Neural progenitor cell (in vitro differentiated cells): ENCODE measurements around the gene SUPT3H. TPM values are rescaled to one million over a fixed set of nuclear protein-coding genes. Genes with fewer than 3 reads are reported as not detected.

ENCODE experiments used
- DNase-seq: peaks from one replicate; pipeline ENCODE4 v3.0.0-alpha.2; 2016; ENCODE audit warnings: low spot score
- H2AFZ ChIP-seq: fragments of 200-600 bp; sonication (generic); replicated peaks from 2 replicates; pipeline ENCODE4 v1.6.1; 2016; ENCODE audit warnings: antibody characterized with exemption
- H3F3A ChIP-seq: fragments of 200-600 bp; sonication (generic); 2 replicates; pipeline ENCODE4 v1.6.1; 2016; ENCODE audit warnings: antibody characterized with exemption, low read depth
- H3K27ac ChIP-seq: fragments of 200-600 bp; sonication (generic); 2 replicates; pipeline ENCODE4 v1.5.1; 2016; ENCODE audit warnings: mild to moderate bottlenecking
- H3K27me3 ChIP-seq: fragments of 200-600 bp; sonication (generic); 2 replicates; pipeline ENCODE4 v1.6.1; 2016; ENCODE audit warnings: mild to moderate bottlenecking, moderate library complexity
- H3K36me3 ChIP-seq: fragments of 200-600 bp; sonication (generic); 2 replicates; pipeline ENCODE4 v1.5.1; 2016
- H3K4me1 ChIP-seq: fragments of 200-600 bp; sonication (generic); 2 replicates; pipeline ENCODE4 v1.6.1; 2016; ENCODE audit warnings: mixed run types
- H3K4me2 ChIP-seq: fragments of 200-600 bp; sonication (generic); 2 replicates; pipeline ENCODE4 v1.6.1; 2016
- H3K4me3 ChIP-seq: fragments of 200-600 bp; sonication (generic); 2 replicates; pipeline ENCODE4 v1.5.1; 2016
- H3K79me2 ChIP-seq: fragments of 200-600 bp; sonication (generic); 2 replicates; pipeline ENCODE4 v1.6.1; 2016; ENCODE audit warnings: low read depth
- H3K9ac ChIP-seq: fragments of 200-600 bp; sonication (generic); 2 replicates; pipeline ENCODE4 v1.6.1; 2016
- H3K9me3 ChIP-seq: fragments of 200-600 bp; sonication (generic); 2 replicates; pipeline ENCODE4 v1.5.1; 2016; ENCODE audit warnings: low read depth
- H4K20me1 ChIP-seq: fragments of 200-600 bp; sonication (generic); 2 replicates; pipeline ENCODE4 v1.6.1; 2016; ENCODE audit warnings: low read depth
- H3K27ac Mint-ChIP-seq: 3 replicates; pipeline ENCODE4 v1.8.0; 2021; ENCODE audit warnings: mixed read lengths
- H3K27me3 Mint-ChIP-seq: 2 replicates; pipeline ENCODE4 v1.8.0; 2022; ENCODE audit warnings: low read depth, mild to moderate bottlenecking, inconsistent platforms, moderate library complexity, mixed read lengths; ENCODE audit not compliant: insufficient read depth
- H3K36me3 Mint-ChIP-seq: 3 replicates; pipeline ENCODE4 v1.8.0; 2021; ENCODE audit warnings: mixed read lengths
- H3K4me1 Mint-ChIP-seq: 3 replicates; pipeline ENCODE4 v1.8.0; 2021; ENCODE audit warnings: mixed read lengths
- H3K4me3 Mint-ChIP-seq: 3 replicates; pipeline ENCODE4 v1.8.0; 2021; ENCODE audit warnings: mild to moderate bottlenecking, moderate library complexity, mixed read lengths
- H3K9me3 Mint-ChIP-seq: 3 replicates; pipeline ENCODE4 v1.8.0; 2020; ENCODE audit warnings: mixed read lengths
- CTCF ChIP-seq: fragments of 200-600 bp; sonication (generic); IDR thresholded peaks from 2 replicates; pipeline ENCODE4 v1.5.1; 2017; ENCODE audit warnings: antibody characterized with exemption, mild to moderate bottlenecking
- EZH2 ChIP-seq: fragments of 200-600 bp; sonication (generic); IDR thresholded peaks from 2 replicates; pipeline ENCODE4 v1.6.1; 2017; ENCODE audit warnings: antibody characterized with exemption, mild to moderate bottlenecking, moderate library complexity
- EZH2phosphoT487 ChIP-seq: fragments of 200-600 bp; sonication (generic); IDR thresholded peaks from 2 replicates; pipeline ENCODE4 v1.6.1; 2017; ENCODE audit warnings: antibody characterized with exemption
- total RNA-seq: library from RNA; depleted of rRNA; stranded (reverse); fragments of >200 nt; gene quantifications from 2 replicates; pipeline ENCODE4 v1.2.3, GENCODE V29; 2015; ENCODE audit warnings: low replicate concordance

The SUPT3H gene
- total RNA-seq, 1 donor from 2014 or later = 16.3 TPM

- Histone ChIP-seq H3K4me1 (peaks cover 8% of the 10 kb centered on the region), H3K27ac (no peak overlapping the region), H3K4me3 (no peak overlapping the region), H3K9me3 (no peaks in the 10 kb centered on the region), H2AFZ (no peak overlapping the region), H3K9ac (no peak overlapping the region), H4K20me1 (no peaks in the 10 kb centered on the region), H3F3A (no peaks in the 10 kb centered on the region), H3K79me2 (no peaks in the 10 kb centered on the region), H3K4me2 (no peak overlapping the region), H3K36me3 (no peaks in the 10 kb centered on the region), H3K27me3 (no peaks in the 10 kb centered on the region)
- TF ChIP-seq EZH2 = no peak
- TF ChIP-seq CTCF = no peak
- TF ChIP-seq EZH2phosphoT487 = no peak
- Mint-ChIP-seq H3K4me3 (no peak overlapping the region), H3K4me1 (no peaks in the 10 kb centered on the region), H3K27me3 (no peaks in the 10 kb centered on the region), H3K36me3 (no peaks in the 10 kb centered on the region), H3K27ac (no peak overlapping the region), H3K9me3 (no peaks in the 10 kb centered on the region)
- DNase-seq = peak; percentile 43
Observed at GRCh38 chr6:44831002-44831610, 546.6 kb downstream of the SUPT3H start.

GRCh38 chr6:44829836-44830235 is 547.9 kb downstream of the SUPT3H start:
- no peaks in the 10 kb centered on the region for H3K4me1 Mint-ChIP-seq

GRCh38 chr6:44828780-44829179 is 549.0 kb downstream of the SUPT3H start:
- DNase-seq = no peak
- no peak overlapping the region for H3K4me2 ChIP-seq
- H3K9ac ChIP-seq = no peak overlapping the region
- H3K27me3 Mint-ChIP-seq = no peaks in the 10 kb centered on the region
- H3K4me3 ChIP-seq = no peak overlapping the region
- no peaks in the 10 kb centered on the region for H3K9me3 Mint-ChIP-seq
- no peaks in the 10 kb centered on the region for H4K20me1 ChIP-seq
- no peak overlapping the region for H3K4me3 Mint-ChIP-seq
- H3K36me3 ChIP-seq = no peaks in the 10 kb centered on the region
- H3K79me2 ChIP-seq = no peaks in the 10 kb centered on the region
- H2AFZ ChIP-seq = no peak overlapping the region
- no peaks in the 10 kb centered on the region for H3K36me3 Mint-ChIP-seq
- no peak overlapping the region for H3K27ac ChIP-seq
- H3F3A ChIP-seq = no peaks in the 10 kb centered on the region
- H3K4me1 Mint-ChIP-seq = no peaks in the 10 kb centered on the region
- H3K27ac Mint-ChIP-seq = no peak overlapping the region
- no peaks in the 10 kb centered on the region for H3K4me1 ChIP-seq
- no peak for TF ChIP-seq EZH2
- TF ChIP-seq CTCF = no peak
- TF ChIP-seq EZH2phosphoT487 = no peak
- no peaks in the 10 kb centered on the region for H3K27me3 ChIP-seq
- H3K9me3 ChIP-seq = no peaks in the 10 kb centered on the region

More at GRCh38 chr6:44829836-44830235, 547.9 kb downstream of the SUPT3H start:
- Histone ChIP-seq H3K36me3 (no peaks in the 10 kb centered on the region), H3K4me2 (no peak overlapping the region), H3K27ac (no peak overlapping the region), H3K9me3 (no peaks in the 10 kb centered on the region), H3K4me3 (no peak overlapping the region), H2AFZ (no peak overlapping the region), H3F3A (no peaks in the 10 kb centered on the region), H3K4me1 (peaks cover 8% of the 10 kb centered on the region), H4K20me1 (no peaks in the 10 kb centered on the region), H3K27me3 (no peaks in the 10 kb centered on the region), H3K9ac (no peak overlapping the region), H3K79me2 (no peaks in the 10 kb centered on the region)
- no peak for TF ChIP-seq EZH2phosphoT487
- TF ChIP-seq EZH2 = no peak
- no peak overlapping the region for H3K27ac Mint-ChIP-seq
- H3K27me3 Mint-ChIP-seq = no peaks in the 10 kb centered on the region
- H3K36me3 Mint-ChIP-seq = no peaks in the 10 kb centered on the region
- DNase-seq = no peak
- H3K4me3 Mint-ChIP-seq = no peak overlapping the region
- no peaks in the 10 kb centered on the region for H3K9me3 Mint-ChIP-seq

DNA sequence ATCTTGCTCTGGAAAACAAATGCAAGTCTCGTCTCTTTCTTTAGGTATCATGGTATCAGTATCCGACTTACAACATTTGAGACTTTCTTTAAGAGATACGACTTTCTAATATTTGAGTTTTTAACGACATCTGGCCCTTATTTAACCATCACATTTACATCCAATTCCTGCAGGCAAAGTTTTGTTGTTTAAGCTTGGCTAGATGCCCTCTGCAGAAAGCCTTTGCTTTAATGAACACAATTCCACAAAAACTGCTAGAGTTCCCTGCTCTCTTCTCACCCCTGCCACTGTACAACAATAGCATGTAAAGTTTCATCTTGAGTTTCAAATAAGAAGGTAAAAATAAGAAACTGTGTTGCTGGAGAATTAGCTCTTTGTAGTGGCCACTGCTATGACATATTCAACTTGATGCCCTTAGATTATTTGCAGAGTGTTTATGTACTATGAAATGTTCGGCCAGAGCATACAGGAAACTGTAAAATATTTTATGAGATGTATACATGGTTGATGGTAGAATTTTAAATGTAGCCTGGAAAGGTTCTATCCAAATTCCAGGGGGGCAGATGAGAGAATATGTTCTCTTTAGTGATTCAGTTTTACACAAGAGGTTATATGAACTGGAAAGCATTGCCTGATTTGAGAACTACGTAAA is 551.6 kb downstream of the SUPT3H start:
- Histone ChIP-seq H3K9me3 (no peaks in the 10 kb centered on the region), H3K4me1 (no peaks in the 10 kb centered on the region), H3K36me3 (no peaks in the 10 kb centered on the region), H3K27me3 (no peaks in the 10 kb centered on the region), H3F3A (no peaks in the 10 kb centered on the region), H4K20me1 (no peaks in the 10 kb centered on the region), H3K4me3 (no peak overlapping the region), H2AFZ (no peak overlapping the region), H3K79me2 (no peaks in the 10 kb centered on the region), H3K9ac (no peak overlapping the region), H3K27ac (no peak overlapping the region), H3K4me2 (no peak overlapping the region)
- H3K27ac Mint-ChIP-seq = no peak overlapping the region
- H3K9me3 Mint-ChIP-seq = no peaks in the 10 kb centered on the region
- no peak for TF ChIP-seq CTCF
- no peak for TF ChIP-seq EZH2phosphoT487
- TF ChIP-seq EZH2 = no peak
- no peaks in the 10 kb centered on the region for H3K4me1 Mint-ChIP-seq
- no peak for DNase-seq
- no peaks in the 10 kb centered on the region for H3K36me3 Mint-ChIP-seq
- no peaks in the 10 kb centered on the region for H3K27me3 Mint-ChIP-seq
- no peak overlapping the region for H3K4me3 Mint-ChIP-seq
